Activated CD4-positive, CD25-positive, alpha-beta regulatory T cell treated with anti-CD3 and anti-CD28 coated beads, Interleukin-2, amount 50 U/mL, for 16 hours (primary cell): Measurements from ENCODE around the gene INCA1.

Experiments used
- DNase-seq: peaks from one replicate; pipeline ENCODE4 v3.0.0-alpha.2; 2020; ENCODE audit warnings: low read depth, low spot score

The INCA1 gene

GRCh38 chr17:4971826-4972225 is 25.5 kb downstream of the INCA1 start:
- no peak for DNase-seq

- DNase-seq = no peak
These were observed 27.0 kb downstream of the INCA1 start for GRCh38 chr17:4970273-4970672.

- DNase-seq = no peak
These were observed 27.7 kb downstream of the INCA1 start for GRCh38 chr17:4969551-4970173.

GRCh38 chr17:4969047-4969550 is 28.2 kb downstream of the INCA1 start:
- no peak for DNase-seq

- no peak for DNase-seq
These were observed 28.8 kb downstream of the INCA1 start for GRCh38 chr17:4968486-4969046.

- peak; percentile 87 for DNase-seq
These were observed 29.5 kb downstream of the INCA1 start, which contains the start of gene SPAG7 for GRCh38 chr17:4967539-4968485. TSS of gene SPAG7 (minus strand) at chr17:4967817. CDS start at chr17:4967804, 13 bp downstream.

- DNase-seq = peak; percentile 85
These were observed 30.3 kb downstream of the INCA1 start for GRCh38 chr17:4966844-4967538.

- no peak for DNase-seq
These were observed 31.9 kb downstream of the INCA1 start for GRCh38 chr17:4965311-4965986.

- no peak for DNase-seq
These were observed 36.9 kb downstream of the INCA1 start for GRCh38 chr17:4960279-4960922.

- no peak for DNase-seq
These were observed 37.9 kb downstream of the INCA1 start for GRCh38 chr17:4959261-4959965.

- DNase-seq = no peak
These were observed 39.2 kb downstream of the INCA1 start for GRCh38 chr17:4958102-4958501.

GRCh38 chr17:4956493-4957061 is 40.7 kb downstream of the INCA1 start:
- DNase-seq = no peak

GRCh38 chr17:4955091-4955490 is 42.2 kb downstream of the INCA1 start:
- DNase-seq = no peak

- DNase-seq = no peak
These were observed 43.8 kb downstream of the INCA1 start for GRCh38 chr17:4953451-4953961.

GRCh38 chr17:4951486-4951885 is 45.8 kb downstream of the INCA1 start:
- no peak for DNase-seq

GRCh38 chr17:4950746-4951204 is 46.5 kb downstream of the INCA1 start, which contains the start of gene ENO3:
TSS of gene ENO3 (plus strand) at chr17:4951119. CDS start at chr17:4951830, 711 bp downstream.
- DNase-seq = no peak

GRCh38 chr17:4950075-4950745 is 47.1 kb downstream of the INCA1 start:
- no peak for DNase-seq

- peak; percentile 58 for DNase-seq
These were observed 47.8 kb downstream of the INCA1 start for GRCh38 chr17:4949321-4950074.
